Lung (tissue), 12 donors: Measurements from ENCODE around the gene CMIP. TPM values are rescaled to one million over a fixed set of nuclear protein-coding genes. Genes with fewer than 3 reads are reported as not detected.

Experiments
- ATAC-seq: fragments of 200-7000 bp; cut with Tn5 transposase; one replicate; pipeline ENCODE4 v1.9.1; 2020; ENCODE audit warnings: moderate number of reproducible peaks; ENCODE audit not compliant: insufficient read depth, low FRiP score
- DNase-seq, 3 donors: peaks; one replicate each; pipeline ENCODE4 v3.0.0-alpha.2; 2013 to 2017
- H3K27ac ChIP-seq, 2 donors: one replicate each; pipeline ENCODE4 v1.5.1; 2013; ENCODE audit warnings: mild to moderate bottlenecking in 2 of 2, moderate library complexity in 2 of 2, control low read depth in 1 of 2, inconsistent platforms in 1 of 2, low read depth in 1 of 2, low read length in 1 of 2
- H3K27me3 ChIP-seq, 3 donors: one replicate each; pipeline ENCODE4 v1.5.1; 2013; ENCODE audit warnings: low read length in 2 of 3; ENCODE audit not compliant: control insufficient read depth in 3 of 3, insufficient read depth in 3 of 3
- H3K36me3 ChIP-seq, 4 donors: one replicate each; pipeline ENCODE4 v1.5.1; 2013; ENCODE audit warnings: low read length in 4 of 4, mild to moderate bottlenecking in 1 of 4, moderate library complexity in 1 of 4; ENCODE audit not compliant: control insufficient read depth in 4 of 4, insufficient read depth in 4 of 4
- H3K4me1 ChIP-seq, 5 donors: one replicate each; pipeline ENCODE4 v1.5.1; 2013; ENCODE audit warnings: low read length in 5 of 5, mild to moderate bottlenecking in 2 of 5, moderate library complexity in 1 of 5; ENCODE audit not compliant: control insufficient read depth in 5 of 5, insufficient read depth in 5 of 5
- H3K4me3 ChIP-seq: one replicate; pipeline ENCODE4 v1.5.1; 2013; ENCODE audit warnings: mild to moderate bottlenecking, control low read depth, moderate library complexity
- H3K9ac ChIP-seq, 2 donors: one replicate each; pipeline ENCODE4 v1.5.1; 2013; ENCODE audit warnings: low read length in 2 of 2, control low read depth in 1 of 2; ENCODE audit not compliant: insufficient read depth in 1 of 2
- H3K9me3 ChIP-seq, 4 donors: one replicate each; pipeline ENCODE4 v1.5.1; 2013; ENCODE audit warnings: low read length in 3 of 4, mild to moderate bottlenecking in 1 of 4, moderate library complexity in 1 of 4; ENCODE audit not compliant: control insufficient read depth in 4 of 4, insufficient read depth in 3 of 4
- CTCF ChIP-seq: IDR thresholded peaks from 2 replicates; pipeline ENCODE4 v1.5.1; 2012; ENCODE audit warnings: mild to moderate bottlenecking; ENCODE audit errors: control extremely low read depth, extremely low read depth
- WGBS, 2 donors: extraction: QIAGEN DNeasy Blood & Tissue Kit; methylation state at CpG; one replicate each; pipeline ENCODE4 v1.1.7; 2013; 5-methylcytosine and 5-hydroxymethylcytosine counted together
- polyA plus RNA-seq, 2 donors: library from polyadenylated mRNA; stranded (reverse); fragments of 200-250 nt; gene quantifications; one replicate each; pipeline ENCODE4 v1.2.1, GENCODE V29; 2013
- total RNA-seq, 2 donors: library from RNA; depleted of rRNA in 1 of 2; stranded (reverse); fragments of >200 nt in 1 of 2; gene quantifications; one replicate each; pipeline ENCODE4 v1.2.1, GENCODE V29; 2014 to 2021
- donor health status: control.
- donor health status: control.
- donor health status: Bipolar disorder and iron deficiency.
- donor health status: healthy.
- donor health status: DM: yes; HTN: yes; CAD: no.

Gene CMIP
- total and polyA plus RNA-seq, 4 donors: 11.8 to 80.5 (median 48.6) TPM

- no peak for ATAC-seq
- peaks cover 0 to 9% (median 0%) of the 10 kb centered on the region in 5 donors for H3K4me1 ChIP-seq
Observed at GRCh38 chr16:81708266-81709015, 263.8 kb downstream of the CMIP start.

GRCh38 chr16:81709016-81709900 is 264.6 kb downstream of the CMIP start:
- Histone ChIP-seq H3K4me1 (peaks cover 0 to 9% (median 0%) of the 10 kb centered on the region in 5 donors), H3K9ac (no peak overlapping the region), H3K36me3 (peaks cover 0 to 49% (median 16%) of the 10 kb centered on the region in 4 donors), H3K4me3 (no peak overlapping the region), H3K27me3 (no peaks in the 10 kb centered on the region), H3K27ac (no peak overlapping the region), H3K9me3 (no peaks in the 10 kb centered on the region)
- TF ChIP-seq CTCF: no peak
- 61 to 73% methylated on average over 21 of the region's 21 CpGs for WGBS, 2 donors
- ATAC-seq (no peak), DNase-seq (no peak)

More at GRCh38 chr16:81708266-81709015, 263.8 kb downstream of the CMIP start:
- Histone ChIP-seq H3K9me3 (no peaks in the 10 kb centered on the region), H3K4me3 (no peak overlapping the region), H3K27ac (no peak overlapping the region), H3K27me3 (no peaks in the 10 kb centered on the region), H3K9ac (no peak overlapping the region), H3K36me3 (peaks cover 0 to 54% (median 16%) of the 10 kb centered on the region in 4 donors)
- TF ChIP-seq CTCF: no peak
- DNase-seq: no peak
- WGBS, 2 donors: 70 to 82% methylated on average over 11 of the region's 11 CpGs

- no peaks in the 10 kb centered on the region for H3K27me3 ChIP-seq
- 94% methylated on average over 20 of the region's 20 CpGs for WGBS, 2 donors
- no peak for ATAC-seq
- no peak for DNase-seq
- peaks cover 0 to 43% (median 16%) of the 10 kb centered on the region in 4 donors for H3K36me3 ChIP-seq
- no peaks in the 10 kb centered on the region for H3K9me3 ChIP-seq
- H3K4me1 ChIP-seq: peaks cover 0 to 9% (median 0%) of the 10 kb centered on the region in 5 donors
- no peak for TF ChIP-seq CTCF
- no peak overlapping the region for H3K9ac ChIP-seq
- no peak overlapping the region for H3K27ac ChIP-seq
- no peak overlapping the region for H3K4me3 ChIP-seq
Observed at GRCh38 chr16:81710044-81710443, 265.4 kb downstream of the CMIP start.
